PFSK-1 (cell line): ENCODE measurements around the gene LYPD5.

Experiments used
- POLR2AphosphoS5 ChIP-seq: IDR thresholded peaks from 2 replicates; pipeline ENCODE4 v1.6.1; 2012; ENCODE audit warnings: low read depth, mild to moderate bottlenecking, control low read depth, low read length, moderate library complexity
- SIN3A ChIP-seq: IDR thresholded peaks from 2 replicates; pipeline ENCODE4 v1.6.1; 2012; ENCODE audit warnings: mild to moderate bottlenecking, low read length, moderate library complexity, borderline replicate concordance; ENCODE audit not compliant: insufficient read depth
- TAF1 ChIP-seq: IDR thresholded peaks from 2 replicates; pipeline ENCODE4 v1.6.1; 2012; ENCODE audit warnings: low read length, control low read depth, borderline replicate concordance; ENCODE audit not compliant: insufficient read depth
- TF ChIP-seq, protein P1 (sequence below), 2 experiments: IDR thresholded peaks; 2 replicates each; pipeline versions ENCODE4 v1.6.1 to v1.8.0; 2011 to 2012; ENCODE audit warnings: low read depth in 2 of 2, low read length in 2 of 2, control low read depth in 1 of 2, inconsistent platforms in 1 of 2, mild to moderate bottlenecking in 1 of 2, moderate library complexity in 1 of 2; ENCODE audit not compliant: insufficient read depth in 1 of 2

- TF ChIP-seq POLR2AphosphoS5 (no peak), TAF1 (0 out of 2 replicates have a peak, but pooled peaks have one; percentile 8), SIN3A (no peak)
- TF ChIP-seq, protein P1, sequence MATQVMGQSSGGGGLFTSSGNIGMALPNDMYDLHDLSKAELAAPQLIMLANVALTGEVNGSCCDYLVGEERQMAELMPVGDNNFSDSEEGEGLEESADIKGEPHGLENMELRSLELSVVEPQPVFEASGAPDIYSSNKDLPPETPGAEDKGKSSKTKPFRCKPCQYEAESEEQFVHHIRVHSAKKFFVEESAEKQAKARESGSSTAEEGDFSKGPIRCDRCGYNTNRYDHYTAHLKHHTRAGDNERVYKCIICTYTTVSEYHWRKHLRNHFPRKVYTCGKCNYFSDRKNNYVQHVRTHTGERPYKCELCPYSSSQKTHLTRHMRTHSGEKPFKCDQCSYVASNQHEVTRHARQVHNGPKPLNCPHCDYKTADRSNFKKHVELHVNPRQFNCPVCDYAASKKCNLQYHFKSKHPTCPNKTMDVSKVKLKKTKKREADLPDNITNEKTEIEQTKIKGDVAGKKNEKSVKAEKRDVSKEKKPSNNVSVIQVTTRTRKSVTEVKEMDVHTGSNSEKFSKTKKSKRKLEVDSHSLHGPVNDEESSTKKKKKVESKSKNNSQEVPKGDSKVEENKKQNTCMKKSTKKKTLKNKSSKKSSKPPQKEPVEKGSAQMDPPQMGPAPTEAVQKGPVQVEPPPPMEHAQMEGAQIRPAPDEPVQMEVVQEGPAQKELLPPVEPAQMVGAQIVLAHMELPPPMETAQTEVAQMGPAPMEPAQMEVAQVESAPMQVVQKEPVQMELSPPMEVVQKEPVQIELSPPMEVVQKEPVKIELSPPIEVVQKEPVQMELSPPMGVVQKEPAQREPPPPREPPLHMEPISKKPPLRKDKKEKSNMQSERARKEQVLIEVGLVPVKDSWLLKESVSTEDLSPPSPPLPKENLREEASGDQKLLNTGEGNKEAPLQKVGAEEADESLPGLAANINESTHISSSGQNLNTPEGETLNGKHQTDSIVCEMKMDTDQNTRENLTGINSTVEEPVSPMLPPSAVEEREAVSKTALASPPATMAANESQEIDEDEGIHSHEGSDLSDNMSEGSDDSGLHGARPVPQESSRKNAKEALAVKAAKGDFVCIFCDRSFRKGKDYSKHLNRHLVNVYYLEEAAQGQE (IDR thresholded peaks at IDR 0.05; ENCODE audit: insufficient read depth in 1 of 2, low read depth in 2 of 2, low read length in 2 of 2) = no peak
Observed at GRCh38 chr19:43754253-43754502, 48.1 kb downstream of the LYPD5 start.
